ENCODE data around the gene TTC17. TPM values are rescaled to one million over a fixed set of nuclear protein-coding genes. Genes with fewer than 3 reads are reported as not detected.

TTC17 gene
- total RNA-seq, 2 experiments from 2014 or later = 72.9 to 77.3 TPM

GRCh38 chr11:43517518-43517917 lies 158.8 kb downstream of the TTC17 start:
- ChIA-PET CTCF (no interaction called here), POLR2A (no interaction called here)
- no peak overlapping the region for H3K4me3 Mint-ChIP-seq
- H3K4me1 Mint-ChIP-seq (ENCODE audit: low read depth) = no peaks in the 10 kb centered on the region
- H3K27ac Mint-ChIP-seq = no peak overlapping the region
- Histone ChIP-seq H3K9me3 (ENCODE audit: control insufficient read depth in 1 of 2, insufficient read depth in 1 of 2, low read length in 2 of 2) (peaks cover 4 to 17% of the 10 kb centered on the region in 2 experiments), H3K27me3 (ENCODE audit: control insufficient read depth in 1 of 2, insufficient read depth in 2 of 2, low read length in 2 of 2) (peaks cover 0 to 2% of the 10 kb centered on the region in 2 experiments), H3K4me3 (ENCODE audit: low read length) (no peak overlapping the region), H3K4me1 (ENCODE audit: insufficient read depth, low read length) (no peaks in the 10 kb centered on the region), H3K27ac (ENCODE audit: low read depth in 1 of 2, low read length in 2 of 2) (no peak overlapping the region), H3K36me3 (ENCODE audit: insufficient read depth, low read length) (no peaks in the 10 kb centered on the region)
- no peak for TF ChIP-seq CTCF (IDR thresholded peaks at IDR 0.05)
- ATAC-seq (ENCODE audit: poor library complexity) = no peak
- H3K27me3 Mint-ChIP-seq = peaks cover 22% of the 10 kb centered on the region
- no peak for DNase-seq
- no peaks in the 10 kb centered on the region for H3K9me3 Mint-ChIP-seq
- H3K36me3 Mint-ChIP-seq (ENCODE audit: low read depth) = no peaks in the 10 kb centered on the region
- intact Hi-C loops (cut with DNase I, micrococcal nuclease) = no loop called here

GRCh38 chr11:43518408-43519160 lies 159.9 kb downstream of the TTC17 start:
- no peak overlapping the region for H3K27ac ChIP-seq (ENCODE audit: low read depth in 1 of 2, low read length in 2 of 2)
- POLR2A ChIA-PET = no interaction called here
- Mint-ChIP-seq H3K27ac (no peak overlapping the region), H3K9me3 (no peaks in the 10 kb centered on the region), H3K36me3 (ENCODE audit: low read depth) (no peaks in the 10 kb centered on the region), H3K4me1 (ENCODE audit: low read depth) (no peaks in the 10 kb centered on the region), H3K4me3 (no peak overlapping the region), H3K27me3 (peaks cover 22% of the 10 kb centered on the region)
- H3K9me3 ChIP-seq (ENCODE audit: control insufficient read depth in 1 of 2, insufficient read depth in 1 of 2, low read length in 2 of 2) = peaks cover 0 to 23% of the 10 kb centered on the region in 2 experiments
- CTCF ChIA-PET = no interaction called here
- H3K4me1 ChIP-seq (ENCODE audit: insufficient read depth, low read length) = no peaks in the 10 kb centered on the region
- no peaks in the 10 kb centered on the region for H3K36me3 ChIP-seq (ENCODE audit: insufficient read depth, low read length)
- ATAC-seq (ENCODE audit: poor library complexity) (no peak), DNase-seq (no peak)
- H3K27me3 ChIP-seq (ENCODE audit: control insufficient read depth in 1 of 2, insufficient read depth in 2 of 2, low read length in 2 of 2) = peaks cover 0 to 2% of the 10 kb centered on the region in 2 experiments
- no peak overlapping the region for H3K4me3 ChIP-seq (ENCODE audit: low read length)
- no peak for TF ChIP-seq CTCF (IDR thresholded peaks at IDR 0.05)
- intact Hi-C loops (cut with DNase I, micrococcal nuclease) = no loop called here

GRCh38 chr11:43521471-43521870 lies 162.8 kb downstream of the TTC17 start:
- CTCF ChIA-PET = no interaction called here
- no peak overlapping the region for H3K27ac Mint-ChIP-seq
- H3K36me3 Mint-ChIP-seq (ENCODE audit: low read depth) = no peaks in the 10 kb centered on the region

More at GRCh38 chr11:43521471-43521870, 162.8 kb downstream of the TTC17 start:
- Histone ChIP-seq H3K4me3 (ENCODE audit: low read length) (no peak overlapping the region), H3K36me3 (ENCODE audit: insufficient read depth, low read length) (no peaks in the 10 kb centered on the region), H3K27me3 (ENCODE audit: control insufficient read depth in 1 of 2, insufficient read depth in 2 of 2, low read length in 2 of 2) (no peaks in the 10 kb centered on the region), H3K4me1 (ENCODE audit: insufficient read depth, low read length) (no peaks in the 10 kb centered on the region), H3K9me3 (ENCODE audit: control insufficient read depth in 1 of 2, insufficient read depth in 1 of 2, low read length in 2 of 2) (peaks cover 0 to 23% of the 10 kb centered on the region in 2 experiments), H3K27ac (ENCODE audit: low read depth in 1 of 2, low read length in 2 of 2) (no peak overlapping the region)
- ATAC-seq (ENCODE audit: poor library complexity) = no peak
- no peak for TF ChIP-seq CTCF (IDR thresholded peaks at IDR 0.05)
- intact Hi-C loops (cut with DNase I, micrococcal nuclease) = no loop called here
- Mint-ChIP-seq H3K9me3 (no peaks in the 10 kb centered on the region), H3K4me1 (ENCODE audit: low read depth) (no peaks in the 10 kb centered on the region), H3K4me3 (no peak overlapping the region), H3K27me3 (peaks cover 17% of the 10 kb centered on the region)
- DNase-seq = no peak
- POLR2A ChIA-PET = no interaction called here

All from CD4-positive, alpha-beta T cell (primary cell).